VCaP (cell line): ENCODE data around the gene PHF5A.

Experiments used
- H3K27ac ChIP-seq: fragments of 450-650 bp; 2 replicates; pipeline ENCODE4 v1.5.1; 2017
- TF ChIP-seq, protein P1 (sequence below): fragments of 450-650 bp; conservative IDR thresholded peaks from 2 replicates; pipeline ENCODE4 v1.5.1; 2017; ENCODE audit warnings: mild to moderate bottlenecking, moderate library complexity

The PHF5A gene

DNA sequence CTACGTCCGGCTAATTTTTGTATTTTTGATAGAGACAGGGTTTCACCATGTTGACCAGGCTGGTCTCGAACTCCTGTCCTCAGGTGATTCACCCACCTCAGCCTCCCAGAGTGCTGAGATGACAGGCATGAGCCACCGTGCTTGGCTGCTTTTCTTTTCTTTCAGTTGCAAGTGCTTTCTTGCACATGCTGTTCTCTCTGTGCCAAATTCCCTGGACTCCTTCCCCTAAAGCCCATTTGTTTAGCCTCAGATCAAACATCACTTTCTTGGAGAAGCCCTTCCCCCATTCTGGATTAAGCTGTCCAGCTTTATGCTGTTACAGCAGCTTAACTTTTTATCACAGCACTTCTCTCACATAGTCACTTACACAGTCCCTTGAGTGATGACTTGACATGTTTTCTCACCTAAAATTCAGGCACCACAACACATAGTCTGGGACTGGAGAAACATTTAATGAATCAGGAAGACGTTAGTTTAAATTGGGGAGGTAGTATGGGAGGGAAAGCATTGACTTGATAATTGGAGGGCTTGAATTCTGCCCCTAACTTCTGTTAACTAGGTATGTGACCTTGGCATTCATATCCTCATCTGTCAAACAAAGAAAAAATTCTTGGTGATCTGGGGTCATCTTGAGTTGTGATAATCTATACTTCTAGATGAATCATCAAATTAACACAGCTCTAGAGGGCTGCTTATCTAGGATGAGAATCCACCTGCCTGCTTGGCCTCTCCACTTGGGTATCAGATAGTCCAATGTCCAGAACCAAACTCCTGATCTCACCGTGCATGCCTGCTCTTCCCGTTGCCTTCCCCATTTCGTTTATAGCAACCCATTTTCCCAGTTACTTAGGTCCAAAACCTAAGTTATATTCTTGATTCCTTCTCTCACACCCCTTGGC lies 18.8 kb upstream of the PHF5A start:
- TF ChIP-seq, protein P1, sequence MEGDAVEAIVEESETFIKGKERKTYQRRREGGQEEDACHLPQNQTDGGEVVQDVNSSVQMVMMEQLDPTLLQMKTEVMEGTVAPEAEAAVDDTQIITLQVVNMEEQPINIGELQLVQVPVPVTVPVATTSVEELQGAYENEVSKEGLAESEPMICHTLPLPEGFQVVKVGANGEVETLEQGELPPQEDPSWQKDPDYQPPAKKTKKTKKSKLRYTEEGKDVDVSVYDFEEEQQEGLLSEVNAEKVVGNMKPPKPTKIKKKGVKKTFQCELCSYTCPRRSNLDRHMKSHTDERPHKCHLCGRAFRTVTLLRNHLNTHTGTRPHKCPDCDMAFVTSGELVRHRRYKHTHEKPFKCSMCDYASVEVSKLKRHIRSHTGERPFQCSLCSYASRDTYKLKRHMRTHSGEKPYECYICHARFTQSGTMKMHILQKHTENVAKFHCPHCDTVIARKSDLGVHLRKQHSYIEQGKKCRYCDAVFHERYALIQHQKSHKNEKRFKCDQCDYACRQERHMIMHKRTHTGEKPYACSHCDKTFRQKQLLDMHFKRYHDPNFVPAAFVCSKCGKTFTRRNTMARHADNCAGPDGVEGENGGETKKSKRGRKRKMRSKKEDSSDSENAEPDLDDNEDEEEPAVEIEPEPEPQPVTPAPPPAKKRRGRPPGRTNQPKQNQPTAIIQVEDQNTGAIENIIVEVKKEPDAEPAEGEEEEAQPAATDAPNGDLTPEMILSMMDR: no peak
- no peak overlapping the region for H3K27ac ChIP-seq

DNA sequence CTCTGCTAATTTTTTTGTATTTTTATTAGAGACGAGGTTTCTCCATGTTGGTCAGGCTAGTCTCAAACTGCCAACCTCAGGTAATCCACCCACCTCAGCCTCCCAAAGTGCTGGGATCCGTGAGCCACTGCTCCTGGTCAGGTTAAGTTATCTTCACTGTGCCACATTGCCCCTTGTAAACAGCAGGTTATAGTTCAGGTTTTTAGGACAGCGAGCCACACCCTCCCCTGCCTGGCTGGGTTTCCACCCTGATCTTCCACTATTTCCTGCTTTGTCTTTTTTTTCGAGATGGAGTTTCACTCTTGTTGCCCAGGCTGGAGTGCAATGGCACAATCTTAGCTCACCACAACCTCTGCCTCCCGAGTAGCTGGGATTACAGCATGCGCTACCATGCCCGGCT lies 16.5 kb upstream of the PHF5A start:
- TF ChIP-seq, protein P1: no peak
- no peak overlapping the region for H3K27ac ChIP-seq

DNA sequence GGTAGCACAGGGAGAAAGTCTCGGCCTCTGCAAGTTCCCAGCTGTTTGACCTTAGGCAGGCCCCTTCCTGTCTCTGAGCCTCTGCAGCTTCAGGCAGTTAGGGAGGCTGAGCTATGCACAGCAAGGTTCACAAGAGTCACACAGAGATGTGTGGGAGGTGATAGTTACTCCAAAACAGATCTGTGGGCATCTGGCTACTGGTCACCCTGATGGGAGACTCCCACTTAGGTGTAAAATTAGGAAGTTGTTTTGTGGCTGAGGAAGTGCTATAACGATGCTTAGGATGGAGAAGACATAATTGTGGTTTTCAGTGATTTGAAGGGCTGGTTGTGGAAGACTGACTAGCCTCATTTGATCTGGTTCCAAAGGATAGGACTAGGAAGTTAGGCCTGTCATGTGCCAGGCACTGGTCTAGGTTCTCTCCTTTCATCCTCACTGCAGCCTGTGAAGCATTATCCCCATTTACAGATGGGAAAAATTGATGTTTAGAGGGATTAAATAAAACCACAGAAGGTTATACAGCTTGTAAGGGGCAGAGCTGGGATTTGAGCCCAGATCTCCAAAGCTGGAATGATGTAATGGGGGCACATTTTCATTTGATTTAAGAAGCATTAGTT lies 13.9 kb upstream of the PHF5A start:
- TF ChIP-seq, protein P1: no peak
- H3K27ac ChIP-seq: no peak overlapping the region

DNA sequence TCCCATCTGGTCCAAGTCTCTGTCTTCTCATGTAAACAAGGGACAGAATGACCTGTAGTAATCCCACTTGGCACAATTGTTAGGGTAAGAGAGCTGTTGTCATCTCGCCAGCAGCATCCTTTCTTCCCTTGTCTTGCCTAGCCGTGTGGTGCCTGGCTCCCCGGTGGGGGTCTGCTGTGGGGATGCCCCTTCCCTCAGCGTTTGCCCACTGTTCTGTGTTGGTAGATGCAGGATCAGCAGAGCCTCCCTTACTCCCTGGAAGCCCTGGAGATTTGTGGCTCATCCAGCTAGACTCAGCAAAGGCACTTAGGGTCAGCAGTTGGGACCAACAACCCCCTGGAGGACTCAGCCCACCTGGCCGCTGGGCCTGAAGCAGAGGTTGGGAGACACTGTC lies 13.4 kb upstream of the PHF5A start:
- TF ChIP-seq, protein P1: no peak
- no peak overlapping the region for H3K27ac ChIP-seq

DNA sequence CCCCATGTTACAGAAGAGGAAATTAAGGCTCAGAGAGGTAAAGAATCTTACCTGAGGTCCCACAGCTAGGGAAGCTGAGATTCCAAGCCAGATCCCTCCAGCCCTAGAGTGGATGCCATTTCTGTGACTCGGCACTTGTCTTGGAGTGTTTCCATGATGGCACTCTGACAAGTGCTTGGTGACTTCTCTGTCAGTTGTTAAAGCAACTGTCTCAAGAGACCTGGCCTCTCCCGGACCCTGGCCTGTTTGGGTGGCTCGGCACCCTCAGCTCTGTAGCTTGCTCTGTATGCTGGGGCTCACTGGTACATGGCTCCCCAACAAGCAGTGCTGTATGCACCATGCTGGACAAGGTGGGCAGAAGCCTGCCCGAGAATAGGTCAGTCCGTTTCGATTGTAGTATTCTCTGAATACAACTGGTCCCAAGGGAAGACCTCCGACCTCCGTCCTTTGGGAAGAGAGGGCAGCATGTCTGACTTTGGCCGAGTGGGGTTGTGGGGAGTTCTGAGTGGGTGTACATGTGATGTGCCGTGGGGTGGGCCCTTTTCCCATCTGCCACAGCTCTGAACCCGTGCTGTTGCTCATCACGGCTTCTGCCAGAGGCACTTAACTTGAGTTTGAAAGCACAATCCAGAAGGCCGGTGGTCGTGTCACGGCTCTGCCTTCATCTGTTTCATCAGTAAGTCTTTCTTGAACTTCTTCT lies 12.8 kb upstream of the PHF5A start:
- TF ChIP-seq, protein P1: no peak
- no peak overlapping the region for H3K27ac ChIP-seq

DNA sequence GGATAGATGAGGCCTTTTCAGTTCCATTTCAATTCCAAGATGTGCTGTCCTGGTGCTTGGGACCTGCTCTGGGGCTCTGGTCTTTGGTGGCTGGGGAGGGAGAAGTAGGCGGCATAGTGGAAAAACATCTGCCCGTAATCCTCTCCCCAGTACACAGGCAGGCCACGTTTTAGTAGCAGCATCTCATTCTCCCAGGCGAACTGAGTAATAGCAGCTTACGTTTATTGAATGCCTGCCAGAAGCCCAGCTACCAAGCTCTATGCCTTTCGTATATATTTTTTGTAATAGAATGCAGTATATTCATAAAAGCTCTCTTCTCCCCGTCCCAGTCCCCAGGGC lies 11.9 kb upstream of the PHF5A start:
- TF ChIP-seq, protein P1: no peak
- no peak overlapping the region for H3K27ac ChIP-seq

DNA sequence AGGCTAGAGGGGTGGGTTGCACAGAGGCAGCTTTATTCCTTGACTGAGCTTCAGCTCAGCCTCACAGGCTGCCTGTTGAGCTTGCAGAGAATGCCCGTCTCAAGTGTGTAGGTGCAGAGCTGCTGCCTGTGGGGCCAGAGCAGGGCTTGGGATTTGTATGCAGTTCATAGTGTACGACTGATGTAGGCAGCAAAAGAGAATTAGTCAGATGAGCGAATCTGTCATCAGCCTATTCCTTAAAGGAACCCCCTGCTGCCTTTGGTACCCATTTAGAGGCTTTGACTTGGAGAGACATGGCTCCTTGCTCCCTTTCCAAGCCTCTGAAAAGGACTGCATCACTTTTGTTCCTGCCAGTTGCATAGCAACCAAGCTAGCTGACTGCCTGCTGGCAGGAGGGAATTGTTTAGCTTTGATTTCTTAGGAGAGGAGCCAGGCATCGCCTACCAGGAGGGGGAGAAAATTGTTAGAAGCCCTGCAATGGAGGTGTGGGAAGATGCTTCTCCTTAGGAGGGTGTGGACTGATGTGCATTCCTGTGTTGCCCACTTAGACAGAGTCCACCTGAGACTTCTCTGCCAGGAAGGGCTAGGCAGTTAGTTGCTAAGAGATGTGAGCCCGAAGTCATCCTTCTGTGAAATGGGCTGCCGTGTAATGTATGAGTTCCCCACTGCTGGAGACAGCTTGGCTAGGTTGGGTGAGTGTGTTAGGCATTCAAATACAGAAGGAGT lies 11.3 kb upstream of the PHF5A start:
- TF ChIP-seq, protein P1: no peak
- H3K27ac ChIP-seq: no peak overlapping the region
